SK-N-SH (cell line): ENCODE data around the gene RGL1.

Experiments used
- CHD2 ChIP-seq: fragments of 150-350 bp; IDR thresholded peaks from 2 replicates; pipeline ENCODE4 v1.6.1; 2018; ENCODE audit warnings: low read length; ENCODE audit not compliant: partially characterized antibody
- TF ChIP-seq, protein P1 (sequence below): IDR thresholded peaks from 2 replicates; pipeline ENCODE4 v1.4.0; 2012; ENCODE audit warnings: low read depth, borderline replicate concordance

DNA sequence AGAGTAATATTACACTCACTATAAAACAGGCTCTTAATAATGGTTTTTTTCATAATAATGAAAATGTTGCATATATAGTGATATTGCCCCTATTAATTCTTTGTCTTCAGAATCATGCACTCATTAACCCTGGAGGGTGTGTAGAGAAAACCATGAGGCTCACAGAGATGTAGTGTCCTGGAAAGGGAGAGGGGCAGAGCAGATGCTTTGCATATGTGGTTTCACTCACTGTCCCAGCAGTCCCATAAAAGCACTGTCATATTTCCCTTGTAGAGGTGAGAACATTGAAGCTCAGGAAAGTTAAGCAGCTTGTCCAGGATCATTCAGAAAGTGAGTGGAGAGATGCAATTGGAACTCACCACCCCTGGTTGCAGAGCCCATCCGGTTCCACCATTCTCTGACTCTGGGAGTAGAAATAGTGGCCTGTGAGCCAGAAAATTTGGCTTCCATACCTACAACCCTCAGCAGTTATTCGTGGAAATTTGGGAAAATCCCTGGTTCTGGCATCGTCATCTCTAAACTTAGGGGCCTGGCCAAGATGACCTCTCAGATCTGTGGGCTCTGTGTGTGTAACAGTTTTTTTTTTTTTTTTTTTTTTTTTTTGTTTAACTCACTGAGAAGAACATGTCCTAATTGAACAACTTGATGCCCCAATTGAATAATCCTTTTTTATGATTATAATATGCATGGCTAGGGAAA is 86.4 kb downstream of the RGL1 start:
- TF ChIP-seq, protein P1, sequence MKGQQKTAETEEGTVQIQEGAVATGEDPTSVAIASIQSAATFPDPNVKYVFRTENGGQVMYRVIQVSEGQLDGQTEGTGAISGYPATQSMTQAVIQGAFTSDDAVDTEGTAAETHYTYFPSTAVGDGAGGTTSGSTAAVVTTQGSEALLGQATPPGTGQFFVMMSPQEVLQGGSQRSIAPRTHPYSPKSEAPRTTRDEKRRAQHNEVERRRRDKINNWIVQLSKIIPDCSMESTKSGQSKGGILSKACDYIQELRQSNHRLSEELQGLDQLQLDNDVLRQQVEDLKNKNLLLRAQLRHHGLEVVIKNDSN: no peak
- TF ChIP-seq CHD2: no peak
